Prostate gland (tissue), 2 donors: Measurements from ENCODE around the gene PRDM7. TPM values are rescaled to one million over a fixed set of nuclear protein-coding genes. Genes with fewer than 3 reads are reported as not detected.
"Not testable (repeated sequence)": the region's sequence is repeated elsewhere in the genome, so short reads cannot be mapped to it uniquely, and the experiment has no call there.

Experiments
- DNase-seq: peaks from one replicate; pipeline ENCODE4 v3.0.0-alpha.2; 2019; ENCODE audit warnings: low spot score
- H3K27ac ChIP-seq, 2 donors: fragments of 200-600 bp; sonication (generic); 2 replicates each; pipeline ENCODE4 v1.5.1; 2017 to 2019
- H3K27me3 ChIP-seq: fragments of 200-600 bp; sonication (generic); replicated peaks from 2 replicates; pipeline ENCODE4 v1.5.1; 2019; ENCODE audit not compliant: insufficient read depth
- H3K36me3 ChIP-seq, 2 donors: fragments of 200-600 bp; sonication (generic); 1 replicate in 1 of 2; 2 replicates in 1 of 2; pipeline versions ENCODE4 v1.5.1 to v1.8.1; 2017 to 2019
- H3K4me1 ChIP-seq: fragments of 200-600 bp; sonication (generic); replicated peaks from 2 replicates; pipeline ENCODE4 v1.5.1; 2019
- H3K4me3 ChIP-seq, 2 donors: fragments of 200-600 bp; sonication (generic); 2 replicates each; pipeline ENCODE4 v1.5.1; 2017 to 2019
- H3K9me3 ChIP-seq: fragments of 200-600 bp; sonication (generic); 2 replicates; pipeline ENCODE4 v1.5.1; 2017
- CTCF ChIP-seq, 4 experiments: fragments of 200-600 bp in 2 of 4; fragments of 450-650 bp in 2 of 4; sonication (generic) in 2 of 4; IDR thresholded peaks; 1 replicate in 3 of 4; 2 replicates in 1 of 4; pipeline ENCODE4 v1.5.1; 2016 to 2019; ENCODE audit warnings: antibody characterized with exemption in 4 of 4, mild to moderate bottlenecking in 2 of 4, moderate library complexity in 2 of 4
- POLR2A ChIP-seq: fragments of 450-650 bp; IDR thresholded peaks from one replicate; pipeline ENCODE4 v1.6.1; 2016; ENCODE audit warnings: antibody characterized with exemption, mild to moderate bottlenecking
- POLR2AphosphoS5 ChIP-seq: sonication (generic); formaldehyde crosslinking; IDR thresholded peaks from one replicate; pipeline ENCODE4 v1.6.1; 2017; ENCODE audit warnings: antibody characterized with exemption
- WGBS: methylation state at CpG from one replicate; pipeline ENCODE4 v1.1.5; 2018; 5-methylcytosine and 5-hydroxymethylcytosine counted together
- intact Hi-C: fragments of 100-400 bp; cut with DNase I; formaldehyde crosslinking; loops from one replicate; pipeline ENCODE4 v1.14.2; 2022
- total RNA-seq, 2 donors: library from RNA; depleted of rRNA; stranded (reverse); fragments of >200 nt; gene quantifications; one replicate each; pipeline ENCODE4 v1.1.0, GENCODE V29; 2016

PRDM7 gene
- total RNA-seq, 2 donors from 2014 or later, result 0.09 to 0.28 TPM

GRCh38 chr16:90061437-90061836 is 15.7 kb downstream of the PRDM7 start:
- no peaks in the 10 kb centered on the region for H3K36me3 ChIP-seq
- no peak overlapping the region for H3K4me3 ChIP-seq
- TF ChIP-seq POLR2A, result no peak
- TF ChIP-seq CTCF (IDR thresholded peaks at IDR 0.05), result no peak
- TF ChIP-seq POLR2AphosphoS5, result no peak
- no peaks in the 10 kb centered on the region for H3K9me3 ChIP-seq
- H3K4me1 ChIP-seq, result no peaks in the 10 kb centered on the region
- no peak for DNase-seq
- 86% methylated on average over 3 of the region's 3 CpGs for WGBS
- H3K27me3 ChIP-seq, result no peaks in the 10 kb centered on the region
- no peak overlapping the region for H3K27ac ChIP-seq
- intact Hi-C loops, result no loop called here

GRCh38 chr16:90057738-90058173 is 19.4 kb downstream of the PRDM7 start:
- no peaks in the 10 kb centered on the region for H3K27me3 ChIP-seq
- TF ChIP-seq POLR2A (no peak), CTCF (IDR thresholded peaks at IDR 0.05) (no peak), POLR2AphosphoS5 (no peak)
- H3K36me3 ChIP-seq, result no peaks in the 10 kb centered on the region
- H3K4me3 ChIP-seq, result no peak overlapping the region
- WGBS, result 54% methylated on average over 8 of the region's 8 CpGs
- no peaks in the 10 kb centered on the region for H3K9me3 ChIP-seq
- no peak overlapping the region for H3K27ac ChIP-seq
- H3K4me1 ChIP-seq, result no peaks in the 10 kb centered on the region
- intact Hi-C loops, result no loop called here
- no peak for DNase-seq

GRCh38 chr16:90056521-90056920 is 20.6 kb downstream of the PRDM7 start:
- H3K27me3 ChIP-seq, H3K4me3 ChIP-seq, H3K9me3 ChIP-seq, intact Hi-C loops, H3K4me1 ChIP-seq, DNase-seq, H3K36me3 ChIP-seq, H3K27ac ChIP-seq: not testable (repeated sequence)
- WGBS, result 79% methylated on average over 15 of the region's 15 CpGs

GRCh38 chr16:90055371-90055770 is 21.8 kb downstream of the PRDM7 start:
- intact Hi-C loops, result no loop called here
- DNase-seq, result no peak
- H3K27ac ChIP-seq, result no peak overlapping the region
- 88% methylated on average over 4 of the region's 4 CpGs for WGBS
- H3K9me3 ChIP-seq, result no peaks in the 10 kb centered on the region
- no peak overlapping the region for H3K4me3 ChIP-seq
- no peaks in the 10 kb centered on the region for H3K36me3 ChIP-seq
- TF ChIP-seq POLR2A, result no peak
- no peak for TF ChIP-seq CTCF (IDR thresholded peaks at IDR 0.05)
- TF ChIP-seq POLR2AphosphoS5, result no peak
- H3K4me1 ChIP-seq, result no peaks in the 10 kb centered on the region
- no peaks in the 10 kb centered on the region for H3K27me3 ChIP-seq

- Histone ChIP-seq H3K36me3 (no peaks in the 10 kb centered on the region), H3K4me1 (no peaks in the 10 kb centered on the region), H3K9me3 (no peaks in the 10 kb centered on the region), H3K27ac (no peak overlapping the region), H3K27me3 (no peaks in the 10 kb centered on the region), H3K4me3 (no peak overlapping the region)
- intact Hi-C loops, result no loop called here
- 55% methylated on average over 4 of the region's 4 CpGs for WGBS
- TF ChIP-seq POLR2AphosphoS5, result no peak
- TF ChIP-seq POLR2A, result no peak
- TF ChIP-seq CTCF (IDR thresholded peaks at IDR 0.05), result no peak
- DNase-seq, result no peak
Measured at GRCh38 chr16:90054554-90054953, 22.6 kb downstream of the PRDM7 start.
